Fibroblast of the conjunctiva (primary cell): ENCODE measurements around the gene SEC61G.

Experiments
- DNase-seq: peaks from one replicate; pipeline ENCODE4 v3.0.0-alpha.2; 2010; ENCODE audit warnings: low read depth

Gene SEC61G

GRCh38 chr7:54764861-54765260 is 5.8 kb upstream of the SEC61G start:
- DNase-seq, result no peak

GRCh38 chr7:54757711-54758110 is 1.3 kb downstream of the SEC61G start:
- DNase-seq, result no peak

- no peak for DNase-seq
Observed at GRCh38 chr7:54749200-54749599, 9.8 kb downstream of the SEC61G start.

- DNase-seq, result no peak
Observed at GRCh38 chr7:54747234-54747633, 11.8 kb downstream of the SEC61G start.

GRCh38 chr7:54743580-54743979 is 15.4 kb downstream of the SEC61G start:
- DNase-seq, result no peak

- DNase-seq, result no peak
Observed at GRCh38 chr7:54738737-54739136, 20.3 kb downstream of the SEC61G start.

- no peak for DNase-seq
Observed at GRCh38 chr7:54729107-54729506, 29.9 kb downstream of the SEC61G start.

GRCh38 chr7:54728411-54728810 is 30.6 kb downstream of the SEC61G start:
- DNase-seq, result no peak

GRCh38 chr7:54725255-54725654 is 33.8 kb downstream of the SEC61G start:
- DNase-seq, result no peak

GRCh38 chr7:54722502-54722901 is 36.5 kb downstream of the SEC61G start:
- DNase-seq, result no peak

- no peak for DNase-seq
Observed at GRCh38 chr7:54722026-54722425, 37.0 kb downstream of the SEC61G start.

- no peak for DNase-seq
Observed at GRCh38 chr7:54719974-54720373, 39.0 kb downstream of the SEC61G start.

GRCh38 chr7:54719425-54719824 is 39.6 kb downstream of the SEC61G start:
- DNase-seq, result no peak

- no peak for DNase-seq
Observed at GRCh38 chr7:54712820-54713219, 46.2 kb downstream of the SEC61G start.

GRCh38 chr7:54711900-54712595 is 47.0 kb downstream of the SEC61G start:
- no peak for DNase-seq

GRCh38 chr7:54709283-54709682 is 49.7 kb downstream of the SEC61G start:
- no peak for DNase-seq

GRCh38 chr7:54705436-54705835 is 53.6 kb downstream of the SEC61G start:
- peak; percentile 21 for DNase-seq

- DNase-seq, result no peak
Observed at GRCh38 chr7:54704851-54705250, 54.2 kb downstream of the SEC61G start.
